Testis (tissue), 2 donors: Measurements from ENCODE around the gene SMIM7.

Experiments
- CTCF ChIP-seq, 3 experiments: fragments of 450-650 bp in 2 of 3; fragments of 200-600 bp in 1 of 3; sonication (generic) in 1 of 3; IDR thresholded peaks; one replicate each; pipeline ENCODE4 v1.5.1; 2016 to 2019; ENCODE audit warnings: antibody characterized with exemption in 3 of 3, mild to moderate bottlenecking in 2 of 3, moderate library complexity in 1 of 3
- POLR2A ChIP-seq: fragments of 450-650 bp; IDR thresholded peaks from one replicate; pipeline ENCODE4 v1.6.1; 2017; ENCODE audit warnings: antibody characterized with exemption, mild to moderate bottlenecking, moderate library complexity

GRCh38 chr19:16661480-16662034, 1.6 kb upstream of the SMIM7 start:
- TF ChIP-seq CTCF (IDR thresholded peaks at IDR 0.05) (no peak), POLR2A (no peak)
